GM21515 (cell line): ENCODE data around the gene KLHL26.

Experiments used
- ATAC-seq: cut with Tn5 transposase; IDR thresholded peaks from one replicate; pipeline ENCODE4 v1.9.1; 2021; ENCODE audit not compliant: unreplicated experiment

KLHL26 gene

DNA sequence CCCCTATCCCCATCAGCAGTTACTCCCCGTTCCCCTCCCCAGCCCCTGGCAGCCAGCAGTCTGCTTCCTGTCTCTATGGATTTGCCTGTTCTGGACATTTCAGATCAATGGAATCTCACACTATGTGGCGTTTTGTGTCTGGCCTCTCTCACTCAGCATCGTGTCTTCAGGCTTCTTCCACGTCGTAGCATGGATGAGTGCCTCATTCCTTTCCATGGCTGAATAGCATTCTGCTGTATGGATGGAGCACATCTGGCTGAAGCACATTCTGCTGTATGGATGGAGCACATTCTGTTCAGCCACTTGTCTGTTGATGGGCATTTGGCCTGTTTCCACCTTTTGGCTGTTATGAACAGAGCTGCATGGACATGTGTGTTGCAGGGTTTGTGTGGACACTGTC, 76.2 kb downstream of the KLHL26 start:
- ATAC-seq = no peak

DNA sequence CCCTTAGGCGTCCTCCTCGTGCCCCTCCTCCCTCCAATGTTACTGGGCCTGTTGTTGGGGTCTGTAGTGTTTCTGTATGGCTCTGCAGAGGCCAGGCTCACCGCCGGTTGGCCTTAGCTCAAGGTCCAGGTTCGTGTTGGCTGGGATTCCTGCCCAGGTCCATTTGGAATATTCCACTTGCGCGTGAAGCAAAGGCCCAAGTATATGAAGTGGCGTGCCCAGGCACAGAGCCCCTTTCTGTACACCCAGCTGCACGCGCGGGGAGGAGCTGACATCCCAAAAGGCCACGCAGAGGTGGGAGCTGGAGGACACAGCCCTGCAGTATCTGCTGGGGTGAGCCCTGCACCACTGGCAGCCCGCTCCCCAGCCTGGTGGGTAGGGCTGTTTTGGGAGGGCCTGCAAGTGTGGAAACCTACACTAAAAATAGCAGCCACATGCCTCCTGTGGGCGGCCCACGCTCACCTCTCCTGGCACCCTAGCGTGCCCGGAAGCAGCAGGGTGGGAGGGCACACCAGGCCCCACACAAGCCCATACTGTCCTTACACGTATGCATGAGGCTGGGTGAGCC, 76.8 kb downstream of the KLHL26 start:
- no peak for ATAC-seq

- no peak for ATAC-seq
Observed at GRCh38 chr19:18715416-18715815, 78.6 kb downstream of the KLHL26 start.

- no peak for ATAC-seq
Observed at GRCh38 chr19:18716857-18717256, 80.0 kb downstream of the KLHL26 start.

DNA sequence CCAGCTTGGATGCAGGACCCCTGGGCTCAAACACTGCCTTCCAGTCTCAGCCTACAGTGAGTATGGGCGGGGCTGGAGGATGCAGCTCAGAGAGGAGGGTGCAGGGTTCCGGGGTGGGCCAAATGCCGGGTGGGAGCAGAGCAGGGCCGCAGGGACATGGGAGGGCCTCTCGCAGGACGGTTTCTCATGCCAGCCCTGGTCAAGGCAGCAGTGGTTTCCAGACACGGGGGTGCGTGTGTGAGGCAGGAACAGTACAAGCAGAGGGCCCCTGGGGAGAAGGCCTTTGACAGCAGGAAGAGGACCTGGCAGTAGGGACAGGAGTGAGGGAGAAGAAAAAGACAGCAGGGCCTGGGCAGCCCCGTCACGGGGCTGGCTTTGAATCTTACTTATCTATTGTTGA, 80.8 kb downstream of the KLHL26 start:
- ATAC-seq = no peak

- no peak for ATAC-seq
Observed at GRCh38 chr19:18718015-18718526, 81.2 kb downstream of the KLHL26 start.

- ATAC-seq = no peak
Observed at GRCh38 chr19:18718846-18719458, 82.1 kb downstream of the KLHL26 start.

DNA sequence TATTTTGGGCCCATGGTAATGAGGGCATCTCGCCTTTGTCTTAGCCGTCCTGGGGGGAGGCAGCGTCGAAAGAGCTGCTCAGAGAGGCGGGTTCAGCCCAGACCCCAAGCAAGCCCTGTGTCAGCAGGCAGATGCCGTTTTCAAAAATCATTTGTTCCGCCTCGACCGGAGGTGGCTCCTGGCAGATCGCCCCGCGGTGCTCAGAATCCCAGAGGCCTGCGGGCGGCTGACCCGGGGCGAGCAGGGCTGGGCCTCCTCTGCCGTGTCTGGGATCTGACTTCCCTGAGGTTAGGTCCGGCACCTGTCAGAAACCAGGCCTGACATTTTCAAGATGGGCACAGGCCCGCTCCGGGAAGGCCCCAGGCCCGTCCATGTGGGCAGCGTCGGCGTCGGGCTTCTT, 82.7 kb downstream of the KLHL26 start:
- no peak for ATAC-seq
